Transverse colon (tissue), 4 donors: ENCODE data around the gene RNF166.

Experiments
- CTCF ChIP-seq, 5 experiments: fragments of 200-600 bp in 3 of 5; fragments of 450-650 bp in 2 of 5; sonication (generic) in 3 of 5; IDR thresholded peaks; 1 replicate in 2 of 5; 2 replicates in 3 of 5; pipeline ENCODE4 v1.5.1; 2016 to 2017; ENCODE audit warnings: antibody characterized with exemption in 5 of 5, inconsistent platforms in 3 of 5, mild to moderate bottlenecking in 2 of 5, moderate library complexity in 1 of 5
- EP300 ChIP-seq: sonication (generic); formaldehyde crosslinking; IDR thresholded peaks from one replicate; pipeline ENCODE4 v1.6.1; 2017; ENCODE audit warnings: antibody characterized with exemption, low read depth
- POLR2A ChIP-seq: fragments of 450-650 bp; IDR thresholded peaks from one replicate; pipeline ENCODE4 v1.6.1; 2016; ENCODE audit warnings: antibody characterized with exemption, mild to moderate bottlenecking, moderate library complexity
- POLR2AphosphoS5 ChIP-seq, 3 donors: sonication (generic); formaldehyde crosslinking; IDR thresholded peaks; one replicate each; pipeline ENCODE4 v1.6.1; 2016; ENCODE audit warnings: antibody characterized with exemption in 3 of 3

GRCh38 chr16:88661468-88661867 is 44.7 kb downstream of the RNF166 start:
- TF ChIP-seq CTCF (IDR thresholded peaks at IDR 0.05) (no peak), POLR2A (no peak), EP300 (no peak), POLR2AphosphoS5 (IDR thresholded peaks at IDR 0.05) (no peak)
